B cell (primary cell): Measurements from ENCODE around the gene RAD50.

Experiments used
- EZH2 ChIP-seq: IDR thresholded peaks from 2 replicates; pipeline ENCODE4 v1.6.1; 2012; ENCODE audit warnings: borderline replicate concordance, low read depth, mild to moderate bottlenecking, moderate library complexity, low read length; ENCODE audit not compliant: insufficient read depth, poor library complexity, severe bottlenecking
- TF ChIP-seq, protein P1 (sequence below): fragments of 200-600 bp; IDR thresholded peaks from one replicate; pipeline ENCODE4 v1.8.0; 2022; ENCODE audit warnings: antibody characterized with exemption, mild to moderate bottlenecking

GRCh38 chr5:132612846-132613245, 56.1 kb downstream of the RAD50 start:
- TF ChIP-seq, protein P1, sequence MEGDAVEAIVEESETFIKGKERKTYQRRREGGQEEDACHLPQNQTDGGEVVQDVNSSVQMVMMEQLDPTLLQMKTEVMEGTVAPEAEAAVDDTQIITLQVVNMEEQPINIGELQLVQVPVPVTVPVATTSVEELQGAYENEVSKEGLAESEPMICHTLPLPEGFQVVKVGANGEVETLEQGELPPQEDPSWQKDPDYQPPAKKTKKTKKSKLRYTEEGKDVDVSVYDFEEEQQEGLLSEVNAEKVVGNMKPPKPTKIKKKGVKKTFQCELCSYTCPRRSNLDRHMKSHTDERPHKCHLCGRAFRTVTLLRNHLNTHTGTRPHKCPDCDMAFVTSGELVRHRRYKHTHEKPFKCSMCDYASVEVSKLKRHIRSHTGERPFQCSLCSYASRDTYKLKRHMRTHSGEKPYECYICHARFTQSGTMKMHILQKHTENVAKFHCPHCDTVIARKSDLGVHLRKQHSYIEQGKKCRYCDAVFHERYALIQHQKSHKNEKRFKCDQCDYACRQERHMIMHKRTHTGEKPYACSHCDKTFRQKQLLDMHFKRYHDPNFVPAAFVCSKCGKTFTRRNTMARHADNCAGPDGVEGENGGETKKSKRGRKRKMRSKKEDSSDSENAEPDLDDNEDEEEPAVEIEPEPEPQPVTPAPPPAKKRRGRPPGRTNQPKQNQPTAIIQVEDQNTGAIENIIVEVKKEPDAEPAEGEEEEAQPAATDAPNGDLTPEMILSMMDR: no peak
- no peak for TF ChIP-seq EZH2
